H1 (cell line): ENCODE measurements around the gene COMP. TPM values are rescaled to one million over a fixed set of nuclear protein-coding genes. Genes with fewer than 3 reads are reported as not detected.

ENCODE experiments used
- CTCF ChIA-PET: fragments of 300-600 bp; sonication (Branson Sonifier 250); formaldehyde crosslinking; loops from one replicate; lab custom pipeline; 2021; ENCODE audit not compliant: partially characterized antibody; lab: Charles Lee
- POLR2A ChIA-PET: fragments of 300-600 bp; sonication (Branson Sonifier 250); formaldehyde crosslinking; loops from one replicate; lab custom pipeline; 2021; ENCODE audit warnings: inconsistent platforms; ENCODE audit not compliant: partially characterized antibody; lab: Charles Lee
- DNase-seq, 2 experiments: peaks; one replicate each; pipeline versions ENCODE4 v3.0.0 to v3.0.0-alpha.2; 2010 to 2022; ENCODE audit warnings: low spot score in 2 of 2, low read depth in 1 of 2, mixed read lengths in 1 of 2
- FAIRE-seq: peaks from 2 replicates; lab custom pipeline; 2011; peaks lifted over from hg19 to GRCh38; lab: Jason Lieb, UNC
- H2AFZ ChIP-seq: 2 replicates; pipeline ENCODE4 v1.8.1; 2012; ENCODE audit warnings: low read length, inconsistent platforms
- H2AK5ac ChIP-seq: 2 replicates; pipeline ENCODE4 v1.6.1; 2013; ENCODE audit warnings: low read depth, low read length
- H2BK120ac ChIP-seq: replicated peaks from 2 replicates; pipeline ENCODE3; 2013; ENCODE audit warnings: low read depth, low read length, inconsistent platforms
- H2BK12ac ChIP-seq: 2 replicates; pipeline ENCODE4 v1.6.1; 2013; ENCODE audit warnings: low read depth, low read length
- H2BK15ac ChIP-seq: 2 replicates; pipeline ENCODE4 v1.6.1; 2013; ENCODE audit warnings: low read length
- H2BK20ac ChIP-seq: 2 replicates; pipeline ENCODE4 v1.6.1; 2013; ENCODE audit warnings: low read length
- H2BK5ac ChIP-seq: 2 replicates; pipeline ENCODE4 v1.6.1; 2013; ENCODE audit warnings: low read depth, low read length
- H3K14ac ChIP-seq: 2 replicates; pipeline ENCODE4 v1.6.1; 2013; ENCODE audit warnings: inconsistent platforms; ENCODE audit not compliant: insufficient read length
- H3K18ac ChIP-seq: 2 replicates; pipeline ENCODE4 v1.6.1; 2013; ENCODE audit warnings: low read length; ENCODE audit errors: extremely low read depth
- H3K23ac ChIP-seq: 2 replicates; pipeline ENCODE4 v1.6.1; 2013; ENCODE audit warnings: inconsistent platforms; ENCODE audit not compliant: insufficient read length
- H3K23me2 ChIP-seq: 2 replicates; pipeline ENCODE4 v1.6.1; 2013; ENCODE audit warnings: low read depth, low read length
- H3K27ac ChIP-seq: 2 replicates; pipeline ENCODE4 v1.6.1; 2011; ENCODE audit warnings: low read depth, low read length, inconsistent platforms
- H3K27me3 ChIP-seq, 4 experiments: replicated peaks in 1 of 4; 1 replicate in 1 of 4; 2 replicates in 3 of 4; pipeline versions ENCODE4 v1.6.1 to v1.8.1; 2011 to 2013; ENCODE audit warnings: low read length in 3 of 4, mild to moderate bottlenecking in 3 of 4, inconsistent platforms in 2 of 4, mixed read lengths in 2 of 4, moderate library complexity in 1 of 4; ENCODE audit not compliant: control insufficient read depth in 3 of 4, insufficient read depth in 3 of 4; ENCODE audit errors: extremely low read depth in 1 of 4
- H3K36me3 ChIP-seq, 4 experiments: 2 replicates each; pipeline versions ENCODE4 v1.6.1 to v1.8.1; 2011 to 2013; ENCODE audit warnings: mild to moderate bottlenecking in 4 of 4, low read length in 3 of 4, moderate library complexity in 2 of 4, control low read depth in 1 of 4, inconsistent platforms in 1 of 4; ENCODE audit not compliant: insufficient read depth in 4 of 4, control insufficient read depth in 2 of 4
- H3K4ac ChIP-seq: replicated peaks from 2 replicates; pipeline ENCODE3; 2013; ENCODE audit warnings: low read length, low read depth, mixed read lengths, inconsistent platforms; ENCODE audit not compliant: insufficient read length
- H3K4me1 ChIP-seq, 4 experiments: replicated peaks in 1 of 4; 1 replicate in 1 of 4; 2 replicates in 3 of 4; pipeline versions ENCODE4 v1.6.1 to v1.8.1; 2011 to 2013; ENCODE audit warnings: low read length in 3 of 4, inconsistent platforms in 2 of 4, mixed read lengths in 1 of 4; ENCODE audit not compliant: insufficient read depth in 4 of 4, control insufficient read depth in 3 of 4
- H3K4me2 ChIP-seq, 2 experiments: 2 replicates each; pipeline versions ENCODE4 v1.6.1 to v1.8.1; 2011 to 2013; ENCODE audit warnings: low read depth in 2 of 2, low read length in 2 of 2, control low read depth in 1 of 2, inconsistent platforms in 1 of 2, mild to moderate bottlenecking in 1 of 2; ENCODE audit not compliant: insufficient read depth in 1 of 2
- H3K4me3 ChIP-seq, 4 experiments: fragments of 200-600, 300-600 bp in 1 of 4; sonication (generic), shearing (Covaris generic), sonication (Bioruptor Twin) in 1 of 4; 2 replicates each; pipeline versions ENCODE4 v1.5.1 to v1.8.1; 2011 to 2016; ENCODE audit warnings: low read length in 4 of 4, low read depth in 3 of 4, control low read depth in 2 of 4, inconsistent platforms in 2 of 4, mild to moderate bottlenecking in 2 of 4, mixed read lengths in 1 of 4, moderate library complexity in 1 of 4; ENCODE audit not compliant: insufficient read depth in 2 of 4; ENCODE audit errors: extremely low read depth in 1 of 4
- H3K56ac ChIP-seq: replicated peaks from 2 replicates; pipeline ENCODE3; 2013; ENCODE audit warnings: low read depth, mild to moderate bottlenecking, mixed read lengths, low read length, inconsistent platforms; ENCODE audit not compliant: insufficient read length
- H3K79me1 ChIP-seq: 2 replicates; pipeline ENCODE4 v1.6.1; 2013; ENCODE audit warnings: low read depth, low read length, control low read depth
- H3K79me2 ChIP-seq, 2 experiments: 2 replicates each; pipeline versions ENCODE4 v1.6.1 to v1.8.1; 2012 to 2013; ENCODE audit warnings: low read length in 2 of 2, mild to moderate bottlenecking in 2 of 2, inconsistent platforms in 1 of 2; ENCODE audit not compliant: insufficient read depth in 2 of 2, control insufficient read depth in 1 of 2
- H3K9ac ChIP-seq, 4 experiments: replicated peaks in 1 of 4; 1 replicate in 1 of 4; 2 replicates in 3 of 4; pipeline versions ENCODE4 v1.6.1 to v1.8.1; 2011 to 2013; ENCODE audit warnings: low read depth in 3 of 4, low read length in 3 of 4, control low read depth in 2 of 4, mild to moderate bottlenecking in 2 of 4, moderate library complexity in 2 of 4, inconsistent platforms in 1 of 4; ENCODE audit errors: extremely low read depth in 1 of 4
- H3K9me3 ChIP-seq, 2 experiments: 2 replicates each; pipeline versions ENCODE4 v1.6.1 to v1.8.1; 2012 to 2013; ENCODE audit warnings: mild to moderate bottlenecking in 2 of 2, moderate library complexity in 2 of 2, control low read depth in 1 of 2, inconsistent platforms in 1 of 2, low read depth in 1 of 2, low read length in 1 of 2, mixed read lengths in 1 of 2; ENCODE audit not compliant: insufficient read depth in 2 of 2
- H4K20me1 ChIP-seq, 2 experiments: replicated peaks in 1 of 2; 2 replicates each; pipeline versions ENCODE3 to v1.8.1; 2011 to 2013; ENCODE audit warnings: inconsistent platforms in 2 of 2, low read length in 2 of 2, mild to moderate bottlenecking in 1 of 2; ENCODE audit not compliant: insufficient read depth in 2 of 2, control insufficient read depth in 1 of 2
- H4K5ac ChIP-seq: 2 replicates; pipeline ENCODE4 v1.6.1; 2013; ENCODE audit warnings: low read length, low read depth, mixed read lengths, inconsistent platforms; ENCODE audit not compliant: insufficient read length
- H4K8ac ChIP-seq: 2 replicates; pipeline ENCODE4 v1.8.0; 2013; ENCODE audit warnings: mild to moderate bottlenecking, moderate library complexity, low read length, inconsistent platforms; ENCODE audit not compliant: insufficient read depth; ENCODE audit errors: extremely low read depth
- H4K91ac ChIP-seq: replicated peaks from 2 replicates; pipeline ENCODE3; 2013; ENCODE audit warnings: low read length, mixed read lengths, inconsistent platforms; ENCODE audit not compliant: insufficient read length
- ATF3 ChIP-seq: IDR thresholded peaks from 2 replicates; pipeline ENCODE4 v1.6.1; 2011; ENCODE audit warnings: low read depth, mild to moderate bottlenecking, low read length; ENCODE audit not compliant: insufficient read depth
- BACH1 ChIP-seq: IDR thresholded peaks from 2 replicates; pipeline ENCODE4 v1.6.1; 2012; ENCODE audit warnings: low read length, improper control_type of control experiment
- CBX5 ChIP-seq: fragments of 300-800, 300-1000 bp; sonication (generic); IDR thresholded peaks from 2 replicates; pipeline ENCODE4 v1.7.1; 2016; ENCODE audit warnings: antibody characterized with exemption, low read length, low read depth
- EP300 ChIP-seq, 2 experiments: IDR thresholded peaks; 1 replicate in 1 of 2; 2 replicates in 1 of 2; pipeline ENCODE4 v1.6.1; 2011 to 2012; ENCODE audit warnings: low read depth in 2 of 2, low read length in 2 of 2, mild to moderate bottlenecking in 2 of 2, borderline replicate concordance in 1 of 2, inconsistent platforms in 1 of 2, moderate library complexity in 1 of 2
- JUN ChIP-seq: IDR thresholded peaks from 2 replicates; pipeline ENCODE4 v1.6.1; 2011; ENCODE audit warnings: low read depth, mild to moderate bottlenecking, improper control_type of control experiment, low read length
- POLR2AphosphoS5 ChIP-seq: IDR thresholded peaks from 2 replicates; pipeline ENCODE4 v1.6.1; 2011; ENCODE audit warnings: low read depth, low read length
- SP4 ChIP-seq: IDR thresholded peaks from 2 replicates; pipeline ENCODE4 v1.6.1; 2012; ENCODE audit warnings: low read length, inconsistent platforms
- SRF ChIP-seq: IDR thresholded peaks from 2 replicates; pipeline ENCODE4 v1.6.1; 2011; ENCODE audit warnings: mild to moderate bottlenecking, low read depth, low read length, moderate library complexity
- TAF7 ChIP-seq: optimal IDR thresholded peaks from 2 replicates; pipeline ENCODE3; 2011; ENCODE audit warnings: low read depth, mild to moderate bottlenecking, inconsistent platforms, low read length, moderate library complexity, borderline replicate concordance
- TEAD4 ChIP-seq: IDR thresholded peaks from 2 replicates; pipeline ENCODE4 v1.6.1; 2012; ENCODE audit warnings: low read depth, low read length, inconsistent platforms, mixed read lengths
- ZNF274 ChIP-seq: IDR thresholded peaks from 2 replicates; pipeline ENCODE4 v1.7.0; 2012; ENCODE audit warnings: low read length, borderline replicate concordance; ENCODE audit errors: extremely low read depth
- WGBS, 2 experiments: shearing (Covaris generic) in 1 of 2; methylation state at CpG; one replicate each; pipeline versions ENCODE4 v1.1.6 to v1.1.7; 2013 to 2015; ENCODE audit warnings: low lambda C conversion rate in 2 of 2, mixed read lengths in 2 of 2, inconsistent platforms in 1 of 2, low coverage in 1 of 2, missing lambda C conversion rate in 1 of 2; ENCODE audit not compliant: insufficient replicate concordance in 2 of 2, insufficient coverage in 1 of 2, insufficient read length in 1 of 2; ENCODE audit errors: extremely low coverage in 1 of 2, missing lambda C conversion rate in 1 of 2; 5-methylcytosine and 5-hydroxymethylcytosine counted together
- polyA plus RNA-seq, 7 experiments: library from polyadenylated mRNA; depleted of rRNA in 3 of 7; stranded (reverse) in 5 of 7; unstranded in 2 of 7; fragments of >200 nt in 5 of 7; fragments of 200-250 nt in 2 of 7; gene quantifications; 1 replicate in 5 of 7; 2 replicates in 1 of 7; 4 replicates in 1 of 7; pipeline versions ENCODE4 v1.2.1 to v1.2.3, GENCODE V29; 2011 to 2013; ENCODE audit warnings: missing spikeins in 2 of 7, mixed read lengths in 2 of 7
- total RNA-seq: library from RNA; stranded (reverse); fragmentation: NEBNext Ultra II Directional; extraction: Animal tissue kit (Norgen Biotek cat#: 25700); gene quantifications from 2 replicates; pipeline ENCODE4 v1.2.1, GENCODE V29; 2021
- TF ChIP-seq, protein P1 (sequence below): IDR thresholded peaks from 2 replicates; pipeline ENCODE4 v1.6.1; 2012; ENCODE audit warnings: low read length, inconsistent platforms

The COMP gene
- total and polyA plus RNA-seq, 2 of the 8 experiments (the other 6 are each of a cell fraction or from before 2014, with no cell fraction given): 0.17 TPM

DNA sequence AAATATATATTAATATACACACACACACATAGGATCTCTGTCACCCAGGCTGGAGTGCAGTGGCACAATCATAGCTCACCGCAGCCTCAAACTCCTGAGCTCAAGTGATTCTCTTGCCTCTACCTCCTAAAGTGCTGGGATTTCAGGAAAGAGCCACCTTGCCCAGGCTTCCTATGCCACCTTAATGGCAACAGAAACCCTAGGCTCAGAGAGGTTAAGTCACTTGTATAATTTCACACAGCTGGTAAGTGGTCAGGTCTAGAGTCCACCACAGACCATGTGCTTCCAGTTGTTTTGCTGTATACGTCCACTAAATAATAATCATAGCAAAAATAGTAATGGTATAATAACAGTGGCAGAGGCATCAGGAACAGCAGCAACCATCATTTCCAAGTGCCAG is 39.4 kb upstream of the COMP start:
- ChIA-PET CTCF (interaction anchor here (0.6 to 10.4 kb wide), 7 partner anchors 10 to 418 kb away, joined by 3 to 79 read pairs (median 4); no protein-coding TSS in a partner anchor), POLR2A (interaction anchor here (3.4 kb wide), 1 partner anchor 11 kb away, joined by 18 read pairs; no protein-coding TSS in a partner anchor)
- Histone ChIP-seq H2BK5ac (no peak overlapping the region), H2BK15ac (no peak overlapping the region), H3K27me3 (peaks cover 0 to 6% (median 0%) of the 10 kb centered on the region in 4 experiments; a peak in 2 of 7 replicates), H3K23ac (no peak overlapping the region), H4K91ac (no peak overlapping the region), H2BK12ac (no peak overlapping the region), H2AK5ac (no peak overlapping the region), H3K4me1 (peaks cover 3 to 15% (median 10%) of the 10 kb centered on the region in 4 experiments), H3K23me2 (peaks cover 11% of the 10 kb centered on the region), H3K56ac (no peak overlapping the region), H3K36me3 (peaks cover 0 to 7% (median 0%) of the 10 kb centered on the region in 4 experiments; a peak in 2 of 8 replicates), H4K8ac (no peak overlapping the region), H2BK120ac (no peak overlapping the region), H3K18ac (no peak overlapping the region), H3K4me2 (no peak overlapping the region; a peak in 1 of 4 replicates), H4K5ac (no peak overlapping the region), H2BK20ac (no peak overlapping the region), H3K27ac (no peak overlapping the region), H3K14ac (no peak overlapping the region), H2AFZ (no peak overlapping the region), H3K9ac (no peak overlapping the region), H3K79me1 (peaks cover 11% of the 10 kb centered on the region), H4K20me1 (peaks cover 21 to 26% of the 10 kb centered on the region in 2 experiments), H3K4ac (no peak overlapping the region), H3K79me2 (peaks cover 20 to 32% of the 10 kb centered on the region in 2 experiments), H3K9me3 (no peaks in the 10 kb centered on the region), H3K4me3 (no peak overlapping the region)
- no peak for DNase-seq
- no peak for FAIRE-seq
- 91% methylated on average over 2 of the region's 2 CpGs; no CpG with 5 or more reads in 1 of the 2 experiments for WGBS, 2 experiments
- TF ChIP-seq SP4: no peak
- TF ChIP-seq ATF3: no peak
- no peak for TF ChIP-seq CBX5
- no peak for TF ChIP-seq POLR2AphosphoS5
- TF ChIP-seq SRF: no peak
- TF ChIP-seq, protein P1, sequence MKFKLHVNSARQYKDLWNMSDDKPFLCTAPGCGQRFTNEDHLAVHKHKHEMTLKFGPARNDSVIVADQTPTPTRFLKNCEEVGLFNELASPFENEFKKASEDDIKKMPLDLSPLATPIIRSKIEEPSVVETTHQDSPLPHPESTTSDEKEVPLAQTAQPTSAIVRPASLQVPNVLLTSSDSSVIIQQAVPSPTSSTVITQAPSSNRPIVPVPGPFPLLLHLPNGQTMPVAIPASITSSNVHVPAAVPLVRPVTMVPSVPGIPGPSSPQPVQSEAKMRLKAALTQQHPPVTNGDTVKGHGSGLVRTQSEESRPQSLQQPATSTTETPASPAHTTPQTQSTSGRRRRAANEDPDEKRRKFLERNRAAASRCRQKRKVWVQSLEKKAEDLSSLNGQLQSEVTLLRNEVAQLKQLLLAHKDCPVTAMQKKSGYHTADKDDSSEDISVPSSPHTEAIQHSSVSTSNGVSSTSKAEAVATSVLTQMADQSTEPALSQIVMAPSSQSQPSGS: no peak
- no peak for TF ChIP-seq ZNF274
- TF ChIP-seq TEAD4: no peak
- TF ChIP-seq BACH1: no peak
- no peak for TF ChIP-seq EP300 (IDR thresholded peaks at IDR 0.05; ENCODE audit: borderline replicate concordance in 1 of 2, low read depth in 2 of 2, low read length in 2 of 2)
- TF ChIP-seq JUN: no peak
- no peak for TF ChIP-seq TAF7
